Omental fat pad (tissue), 4 donors: ENCODE data around the gene BDKRB2. TPM values are rescaled to one million over a fixed set of nuclear protein-coding genes. Genes with fewer than 3 reads are reported as not detected.

ENCODE experiments used
- ATAC-seq: fragments of 150-250 bp; one replicate; pipeline ENCODE4 v1.9.1; 2016; ENCODE audit warnings: mild to moderate bottlenecking, moderate library complexity; ENCODE audit not compliant: low FRiP score
- DNase-seq: peaks from one replicate; pipeline ENCODE4 v3.0.0-alpha.2; 2019; ENCODE audit warnings: low spot score
- total RNA-seq, 4 donors: library from RNA; depleted of rRNA; stranded (reverse); fragments of >200 nt; gene quantifications; one replicate each; pipeline ENCODE4 v1.1.0, GENCODE V29; 2016
- TF ChIP-seq, protein P1 (sequence below), 3 donors: fragments of 450-650 bp; IDR thresholded peaks; one replicate each; pipeline ENCODE4 v1.5.1; 2016 to 2017; ENCODE audit warnings: antibody characterized with exemption in 3 of 3, mild to moderate bottlenecking in 3 of 3, moderate library complexity in 2 of 3

Gene BDKRB2
- total RNA-seq, 4 donors from 2014 or later = 4.0 to 28.0 (median 12.1) TPM

DNA sequence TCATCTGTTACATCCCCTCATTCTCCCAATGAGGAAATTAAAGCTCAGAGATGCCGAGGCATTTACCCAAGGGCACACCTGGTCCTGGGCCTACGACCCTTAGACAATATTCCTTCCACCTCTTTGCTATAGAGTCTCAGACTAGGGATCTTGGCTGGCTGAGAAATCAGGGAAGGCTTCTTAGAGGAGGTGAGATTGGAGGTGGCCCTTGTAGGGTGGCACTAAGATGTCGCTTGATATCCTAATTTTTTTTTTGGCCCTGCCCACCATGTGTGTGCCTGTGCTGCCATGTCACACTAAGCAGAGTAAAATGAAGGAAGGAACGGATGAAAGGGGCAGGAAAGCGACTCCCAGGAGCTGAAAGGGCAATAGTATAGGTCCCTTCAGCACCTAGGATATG is 20.6 kb downstream of the BDKRB2 start:
- DNase-seq (no peak), ATAC-seq (no peak)
- TF ChIP-seq, protein P1, sequence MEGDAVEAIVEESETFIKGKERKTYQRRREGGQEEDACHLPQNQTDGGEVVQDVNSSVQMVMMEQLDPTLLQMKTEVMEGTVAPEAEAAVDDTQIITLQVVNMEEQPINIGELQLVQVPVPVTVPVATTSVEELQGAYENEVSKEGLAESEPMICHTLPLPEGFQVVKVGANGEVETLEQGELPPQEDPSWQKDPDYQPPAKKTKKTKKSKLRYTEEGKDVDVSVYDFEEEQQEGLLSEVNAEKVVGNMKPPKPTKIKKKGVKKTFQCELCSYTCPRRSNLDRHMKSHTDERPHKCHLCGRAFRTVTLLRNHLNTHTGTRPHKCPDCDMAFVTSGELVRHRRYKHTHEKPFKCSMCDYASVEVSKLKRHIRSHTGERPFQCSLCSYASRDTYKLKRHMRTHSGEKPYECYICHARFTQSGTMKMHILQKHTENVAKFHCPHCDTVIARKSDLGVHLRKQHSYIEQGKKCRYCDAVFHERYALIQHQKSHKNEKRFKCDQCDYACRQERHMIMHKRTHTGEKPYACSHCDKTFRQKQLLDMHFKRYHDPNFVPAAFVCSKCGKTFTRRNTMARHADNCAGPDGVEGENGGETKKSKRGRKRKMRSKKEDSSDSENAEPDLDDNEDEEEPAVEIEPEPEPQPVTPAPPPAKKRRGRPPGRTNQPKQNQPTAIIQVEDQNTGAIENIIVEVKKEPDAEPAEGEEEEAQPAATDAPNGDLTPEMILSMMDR (IDR thresholded peaks at IDR 0.05) = no peak

DNA sequence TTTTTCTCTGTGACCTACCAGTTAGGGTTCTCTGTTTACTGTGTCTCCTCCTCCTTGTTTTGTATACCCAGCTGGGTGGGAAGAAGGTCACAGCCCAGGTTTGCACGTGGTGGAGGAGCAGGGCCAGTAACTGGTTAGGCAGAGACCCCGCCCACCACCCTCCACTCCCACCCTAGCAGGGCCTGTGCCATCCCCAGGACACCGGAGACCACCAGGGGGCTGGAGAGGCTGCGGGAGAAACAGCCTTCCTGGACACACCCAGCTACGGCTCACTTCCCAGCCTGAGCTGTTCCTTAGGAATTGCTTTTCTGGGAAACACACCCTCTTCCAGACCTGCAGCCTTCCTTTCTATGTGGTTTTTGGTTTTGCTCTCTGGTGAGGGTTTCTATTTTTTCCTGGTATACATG is 21.1 kb downstream of the BDKRB2 start:
- DNase-seq = no peak
- peak; percentile 86 for ATAC-seq

DNA sequence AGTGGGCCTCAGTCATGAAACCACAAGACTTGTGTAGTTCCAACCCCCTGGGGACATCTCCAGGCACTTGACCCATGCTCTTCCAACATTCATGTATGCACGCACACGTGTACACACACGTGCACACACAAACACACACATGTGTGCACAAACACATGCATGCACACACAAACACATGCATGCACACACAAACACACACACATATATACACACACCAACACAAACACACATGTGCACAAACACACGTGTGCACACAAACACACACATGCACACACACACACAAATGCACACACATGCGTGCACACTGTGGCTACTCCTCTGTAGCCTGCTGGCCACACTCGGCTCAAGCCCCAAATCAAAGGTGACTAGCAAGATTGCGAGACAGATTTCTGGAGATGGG is 22.8 kb downstream of the BDKRB2 start:
- no peak for ATAC-seq
- no peak for DNase-seq
- TF ChIP-seq, protein P1 (IDR thresholded peaks at IDR 0.05) = no peak

More for the DNA sequence above, 21.1 kb downstream of the BDKRB2 start:
- TF ChIP-seq, protein P1 (IDR thresholded peaks at IDR 0.05) = peak in 1 of 3 donors; percentile 38

DNA sequence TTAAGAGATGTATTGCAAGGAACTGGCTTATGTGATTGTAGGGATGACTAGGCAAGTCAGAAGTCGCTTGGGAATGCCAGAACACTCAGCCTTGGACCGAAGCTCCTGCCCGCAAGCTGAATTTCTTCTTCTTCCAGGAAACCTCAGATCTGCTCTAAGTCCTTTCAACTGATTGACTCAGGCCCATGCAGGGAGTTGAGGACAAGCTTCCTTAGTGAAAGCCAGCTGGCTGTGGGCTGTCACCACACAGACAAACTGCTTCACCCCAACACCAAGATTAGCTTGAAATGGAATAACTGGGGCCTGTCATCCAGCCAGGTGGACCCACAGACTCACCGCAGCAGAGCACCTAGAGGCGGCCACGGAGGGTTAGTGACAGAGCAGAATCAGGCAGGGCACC is 24.7 kb downstream of the BDKRB2 start:
- TF ChIP-seq, protein P1 (IDR thresholded peaks at IDR 0.05) = no peak

DNA sequence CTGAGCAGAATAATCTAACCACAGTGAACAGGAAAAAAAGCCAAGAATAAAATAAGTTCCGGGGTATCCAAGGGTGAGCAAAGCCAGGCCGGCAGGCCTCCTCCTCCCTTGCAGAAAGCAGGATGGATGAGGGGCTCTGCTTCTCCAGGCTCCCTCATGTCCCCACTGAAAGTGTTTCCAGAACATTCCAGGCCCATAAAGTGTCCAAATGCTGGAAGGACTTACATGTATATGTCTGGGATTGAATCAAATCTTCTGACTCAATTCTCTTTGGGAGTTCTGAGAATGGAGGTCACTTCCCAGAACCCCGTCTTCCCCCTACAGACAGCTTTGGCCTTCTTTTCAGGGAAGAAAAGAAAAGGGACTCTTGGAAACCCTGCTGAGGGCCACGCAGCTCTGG is 26.4 kb downstream of the BDKRB2 start:
- TF ChIP-seq, protein P1 (IDR thresholded peaks at IDR 0.05) = no peak
- DNase-seq (no peak), ATAC-seq (no peak)

More for the DNA sequence above, 24.7 kb downstream of the BDKRB2 start:
- no peak for ATAC-seq
- no peak for DNase-seq

DNA sequence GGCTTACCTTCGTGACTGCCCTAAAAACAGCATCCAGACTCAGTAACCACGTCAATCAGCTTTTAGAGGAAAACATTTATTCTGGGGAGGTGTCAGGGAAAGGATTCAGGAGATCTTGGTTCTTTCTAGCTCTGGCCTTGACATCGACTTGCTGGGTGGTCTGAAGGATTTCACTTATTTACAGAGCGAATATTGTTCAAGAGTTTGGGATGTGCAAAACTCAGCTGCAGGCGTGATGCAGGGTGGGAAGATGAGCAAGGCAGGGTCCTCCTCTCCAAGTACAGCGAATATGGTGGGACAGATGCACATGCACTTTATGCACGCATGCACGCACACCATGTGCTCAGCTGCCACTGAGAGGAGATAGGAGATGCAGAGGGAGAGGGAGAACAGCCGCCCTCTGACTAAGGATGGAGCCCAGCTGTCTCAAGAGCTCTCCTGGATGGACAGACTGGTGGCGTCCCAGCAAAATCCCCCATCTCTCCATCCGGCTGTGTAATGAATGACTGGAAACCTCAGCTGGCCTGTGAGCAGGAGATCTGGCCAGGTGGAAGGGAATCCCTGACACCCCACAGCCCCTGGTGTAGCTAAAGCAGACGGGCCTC is 27.0 kb downstream of the BDKRB2 start:
- ATAC-seq (no peak), DNase-seq (no peak)
- TF ChIP-seq, protein P1 (IDR thresholded peaks at IDR 0.05) = no peak

DNA sequence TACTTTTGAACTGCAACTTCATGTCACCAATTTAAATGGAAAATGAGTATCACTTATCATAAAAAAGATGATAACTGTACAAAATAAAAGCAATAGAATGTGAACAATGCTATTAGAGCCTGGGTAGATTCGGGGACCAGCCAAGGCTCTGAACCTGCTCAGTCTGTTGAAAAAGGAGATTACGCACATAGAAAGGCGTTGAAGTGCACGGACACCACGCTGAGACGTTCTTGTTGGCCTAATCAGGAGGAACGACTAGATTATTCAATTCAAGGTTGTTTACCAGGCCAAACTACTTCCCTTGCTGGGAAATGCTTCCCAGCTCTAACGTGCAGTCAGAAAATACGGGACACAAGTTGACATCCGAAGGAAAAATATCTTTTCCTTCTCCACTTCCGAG is 27.9 kb downstream of the BDKRB2 start:
- DNase-seq = no peak
- no peak for ATAC-seq
- TF ChIP-seq, protein P1 (IDR thresholded peaks at IDR 0.05) = no peak
